Left ventricle myocardium inferior (tissue), 1 donor: ENCODE measurements around the gene DDOST. TPM values are rescaled to one million over a fixed set of nuclear protein-coding genes. Genes with fewer than 3 reads are reported as not detected.

ENCODE experiments used
- DNase-seq: peaks from one replicate; pipeline ENCODE4 v3.0.0-alpha.2; 2020
- H3K27ac ChIP-seq: fragments of 200-600 bp; replicated peaks from 2 replicates; pipeline ENCODE4 v1.8.0; 2021
- H3K27me3 ChIP-seq: fragments of 200-600 bp; 2 replicates; pipeline ENCODE4 v1.8.0; 2021; ENCODE audit warnings: low read depth
- H3K36me3 ChIP-seq: fragments of 200-600 bp; 2 replicates; pipeline ENCODE4 v1.8.0; 2021
- H3K4me1 ChIP-seq: fragments of 200-600 bp; 2 replicates; pipeline ENCODE4 v1.8.0; 2021
- H3K4me3 ChIP-seq: fragments of 200-600 bp; 2 replicates; pipeline ENCODE4 v1.8.0; 2021; ENCODE audit warnings: mild to moderate bottlenecking, moderate library complexity
- H3K9me3 ChIP-seq: fragments of 200-600 bp; replicated peaks from 2 replicates; pipeline ENCODE4 v1.8.0; 2021
- intact Hi-C: fragments of 100-400 bp; cut with micrococcal nuclease; formaldehyde crosslinking; loops from one replicate; pipeline ENCODE4 v1.11.0; 2022
- total RNA-seq: library from RNA; stranded (reverse); fragmentation: NEBNext Ultra II Directional; extraction: Animal tissue kit (Norgen Biotek cat#: 25700); gene quantifications from one replicate; pipeline ENCODE4 v1.2.1, GENCODE V29; 2021
- TF ChIP-seq, protein P1 (sequence below): fragments of 200-600 bp; IDR thresholded peaks from 2 replicates; pipeline ENCODE4 v1.8.0; 2021; ENCODE audit warnings: antibody characterized with exemption, mild to moderate bottlenecking, borderline replicate concordance
- donor health status: DM: no; HTN: yes; CAD: no; lungs with severe emphysema.

Gene DDOST
- total RNA-seq, 1 donor from 2014 or later = 120 TPM

DNA sequence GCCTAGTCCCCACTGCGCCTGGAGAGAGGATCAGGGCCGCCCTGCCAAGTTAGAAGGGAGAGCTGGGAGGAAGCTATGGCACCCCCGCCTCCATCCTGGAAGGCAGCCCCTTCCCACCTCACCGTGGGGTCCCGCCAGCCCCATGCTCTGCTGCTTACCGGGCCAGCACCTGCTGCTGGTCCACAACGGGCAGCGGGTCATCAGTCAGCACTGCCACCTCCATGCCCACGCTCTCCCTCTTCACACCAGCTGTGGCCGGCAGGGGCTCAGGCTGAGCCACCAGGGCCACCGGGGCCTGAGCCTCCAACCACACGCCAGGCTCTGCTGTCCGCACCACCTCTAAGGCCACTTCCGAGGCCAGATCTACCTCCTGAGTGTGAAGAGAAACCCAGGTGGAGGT lies 23.5 kb upstream of the DDOST start:
- TF ChIP-seq, protein P1, sequence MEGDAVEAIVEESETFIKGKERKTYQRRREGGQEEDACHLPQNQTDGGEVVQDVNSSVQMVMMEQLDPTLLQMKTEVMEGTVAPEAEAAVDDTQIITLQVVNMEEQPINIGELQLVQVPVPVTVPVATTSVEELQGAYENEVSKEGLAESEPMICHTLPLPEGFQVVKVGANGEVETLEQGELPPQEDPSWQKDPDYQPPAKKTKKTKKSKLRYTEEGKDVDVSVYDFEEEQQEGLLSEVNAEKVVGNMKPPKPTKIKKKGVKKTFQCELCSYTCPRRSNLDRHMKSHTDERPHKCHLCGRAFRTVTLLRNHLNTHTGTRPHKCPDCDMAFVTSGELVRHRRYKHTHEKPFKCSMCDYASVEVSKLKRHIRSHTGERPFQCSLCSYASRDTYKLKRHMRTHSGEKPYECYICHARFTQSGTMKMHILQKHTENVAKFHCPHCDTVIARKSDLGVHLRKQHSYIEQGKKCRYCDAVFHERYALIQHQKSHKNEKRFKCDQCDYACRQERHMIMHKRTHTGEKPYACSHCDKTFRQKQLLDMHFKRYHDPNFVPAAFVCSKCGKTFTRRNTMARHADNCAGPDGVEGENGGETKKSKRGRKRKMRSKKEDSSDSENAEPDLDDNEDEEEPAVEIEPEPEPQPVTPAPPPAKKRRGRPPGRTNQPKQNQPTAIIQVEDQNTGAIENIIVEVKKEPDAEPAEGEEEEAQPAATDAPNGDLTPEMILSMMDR = no peak
- peaks cover 48% of the 10 kb centered on the region for H3K4me1 ChIP-seq
- H3K27me3 ChIP-seq = no peaks in the 10 kb centered on the region
- intact Hi-C loops = no loop called here
- peak overlapping the region; percentile 67 for H3K4me3 ChIP-seq
- H3K36me3 ChIP-seq = no peaks in the 10 kb centered on the region
- peak overlapping the region; percentile 94 for H3K27ac ChIP-seq
- no peaks in the 10 kb centered on the region for H3K9me3 ChIP-seq
- no peak for DNase-seq

DNA sequence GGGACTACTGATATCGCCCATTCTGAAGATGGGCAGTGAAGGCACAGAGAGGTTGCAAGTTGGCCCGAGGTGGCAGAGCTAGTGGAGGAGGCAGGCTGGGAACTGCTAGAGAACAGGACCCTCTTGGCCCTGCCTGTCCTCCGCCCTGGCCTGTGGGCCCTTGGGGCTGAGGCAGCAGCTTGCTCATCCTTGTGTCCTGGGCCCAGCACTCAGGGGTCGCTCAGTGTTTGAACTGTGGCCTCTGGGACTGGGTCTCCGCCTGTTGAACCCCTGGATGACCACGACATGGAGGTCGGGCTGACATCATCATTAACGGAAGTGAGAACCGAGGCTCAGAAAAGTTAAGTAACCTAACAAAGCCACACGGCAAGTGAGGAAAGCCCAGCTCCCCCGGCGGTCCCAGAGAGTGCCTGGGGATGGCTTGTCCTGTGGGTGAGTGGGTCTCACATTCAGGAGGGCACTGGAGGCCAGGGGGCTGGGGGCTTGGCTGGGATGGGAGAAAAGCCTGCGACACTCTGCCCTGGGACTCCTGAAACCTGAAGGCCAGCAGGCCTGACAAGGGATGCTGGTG lies 23.0 kb upstream of the DDOST start:
- H3K27ac ChIP-seq = peak overlapping the region; percentile 94
- no peaks in the 10 kb centered on the region for H3K36me3 ChIP-seq
- H3K4me3 ChIP-seq = peak overlapping the region; percentile 67
- H3K27me3 ChIP-seq = no peaks in the 10 kb centered on the region
- intact Hi-C loops = no loop called here
- TF ChIP-seq, protein P1 = no peak
- H3K4me1 ChIP-seq = peaks cover 48% of the 10 kb centered on the region
- no peaks in the 10 kb centered on the region for H3K9me3 ChIP-seq
- DNase-seq = no peak

DNA sequence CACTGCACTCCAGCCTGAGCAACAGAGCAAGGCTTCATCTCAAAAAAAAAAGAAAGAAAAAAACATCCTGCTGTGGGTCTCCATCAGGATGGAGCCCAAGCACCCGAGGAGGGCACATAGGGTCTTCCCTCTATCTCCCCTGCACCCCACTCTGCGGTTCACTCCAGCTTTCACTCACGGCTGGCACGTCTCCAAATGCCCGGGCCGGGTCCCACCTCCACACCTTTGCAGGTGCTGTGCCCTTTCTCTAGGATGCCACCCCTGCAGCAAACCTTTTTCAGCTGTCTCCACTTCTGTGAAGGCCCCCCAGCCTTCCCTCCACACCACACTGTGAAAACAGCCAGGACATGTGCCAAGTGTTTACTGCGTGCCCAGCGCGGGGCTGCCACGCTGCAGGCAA lies 22.4 kb upstream of the DDOST start:
- intact Hi-C loops = no loop called here
- no peak for DNase-seq

DNA sequence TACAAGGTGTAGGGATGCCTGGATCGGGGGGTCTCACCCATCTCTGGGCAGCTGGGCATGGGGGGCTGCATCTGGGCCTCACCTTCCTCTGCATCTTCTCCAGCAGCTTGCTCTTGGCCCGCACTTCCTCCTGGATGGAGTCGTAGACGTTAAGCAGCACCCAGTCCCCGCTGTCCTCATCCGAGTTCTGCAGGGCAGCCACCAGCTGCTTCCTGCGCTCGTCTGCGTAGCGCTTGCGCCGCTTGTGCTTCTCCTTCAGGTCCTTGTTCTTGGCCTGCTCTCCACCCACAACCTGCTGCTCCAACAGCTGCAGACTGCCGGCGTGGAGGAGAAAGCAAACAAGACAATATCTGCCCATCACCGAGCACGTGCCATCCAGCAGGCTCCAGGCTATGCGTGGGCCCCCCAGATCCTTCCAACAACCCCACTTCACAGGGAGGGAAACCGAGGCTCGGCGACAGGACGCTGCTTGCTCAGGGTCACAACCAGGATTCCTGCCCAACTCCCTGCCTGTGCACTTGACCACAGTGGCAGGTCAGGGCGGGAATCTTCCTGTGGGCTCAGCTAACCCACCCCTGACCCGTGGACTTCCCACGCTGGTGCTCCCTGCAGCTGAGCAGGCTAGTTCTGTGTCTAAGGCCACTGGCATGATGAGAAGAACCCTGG lies 21.5 kb upstream of the DDOST start:
- intact Hi-C loops = no loop called here
- DNase-seq = peak; percentile 38
- Histone ChIP-seq H3K4me3 (peak overlapping the region; percentile 67), H3K4me1 (peaks cover 48% of the 10 kb centered on the region), H3K9me3 (no peaks in the 10 kb centered on the region), H3K27ac (peak overlapping the region; percentile 94), H3K27me3 (no peaks in the 10 kb centered on the region), H3K36me3 (no peaks in the 10 kb centered on the region)
- TF ChIP-seq, protein P1 = no peak

More for the DNA sequence above, 22.4 kb upstream of the DDOST start:
- Histone ChIP-seq H3K36me3 (no peaks in the 10 kb centered on the region), H3K27me3 (no peaks in the 10 kb centered on the region), H3K27ac (peak overlapping the region; percentile 94), H3K4me3 (peak overlapping the region; percentile 67), H3K4me1 (peaks cover 48% of the 10 kb centered on the region), H3K9me3 (no peaks in the 10 kb centered on the region)
- TF ChIP-seq, protein P1 = no peak

DNA sequence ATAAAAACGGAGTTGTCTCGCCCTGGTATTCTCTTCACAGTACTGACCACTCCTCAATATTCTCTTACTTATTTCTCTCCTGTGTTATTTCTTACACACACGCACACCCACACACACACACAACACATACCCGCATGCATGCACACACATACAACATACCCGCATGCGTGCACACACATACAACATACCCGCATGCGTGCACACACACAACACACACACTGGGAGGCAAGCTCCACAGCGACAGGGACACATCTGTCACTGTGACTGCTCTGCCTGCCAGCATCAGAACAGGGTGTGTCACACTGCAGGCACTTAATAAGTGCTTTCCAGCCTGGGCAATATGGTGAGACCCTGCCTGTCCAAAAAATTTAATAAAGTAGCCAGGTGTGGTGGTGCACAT lies 20.8 kb upstream of the DDOST start:
- intact Hi-C loops = no loop called here
- Histone ChIP-seq H3K27me3 (no peaks in the 10 kb centered on the region), H3K36me3 (no peaks in the 10 kb centered on the region), H3K27ac (peak overlapping the region; percentile 94), H3K4me1 (peaks cover 48% of the 10 kb centered on the region), H3K9me3 (no peaks in the 10 kb centered on the region), H3K4me3 (peak overlapping the region; percentile 67)
- TF ChIP-seq, protein P1 = no peak
- DNase-seq = no peak
